ENCODE measurements around the gene RAB11FIP3. TPM values are rescaled to one million over a fixed set of nuclear protein-coding genes. Genes with fewer than 3 reads are reported as not detected.

RAB11FIP3 gene
- total RNA-seq, 4 donors from 2014 or later: 27.0 to 50.1 (median 34.8) TPM

GRCh38 chr16:430904-431303 lies 5.5 kb downstream of the RAB11FIP3 start:
- H3K27me3 ChIP-seq: no peaks in the 10 kb centered on the region
- TF ChIP-seq CTCF (IDR thresholded peaks at IDR 0.05 in 4 of 5, conservative IDR thresholded peaks at IDR 0.05 in 1 of 5) (no peak), POLR2A (IDR thresholded peaks at IDR 0.05) (no peak)
- intact Hi-C loops (cut with DNase I; ENCODE audit: low total_unique reads): no loop called here
- H3K9me3 ChIP-seq: no peaks in the 10 kb centered on the region
- peak overlapping the region in 1 of 4 donors; percentile 99 for H3K27ac ChIP-seq
- in situ Hi-C loops (cut with MboI; ENCODE audit: low sequenced_read_pairs in 4 of 4): no loop called here
- ATAC-seq (no peak), DNase-seq (no peak)
- peaks cover 38 to 39% of the 10 kb centered on the region in 2 donors for H3K4me1 ChIP-seq
- no peak overlapping the region for H3K4me3 ChIP-seq
- H3K36me3 ChIP-seq: peaks cover 0 to 6% of the 10 kb centered on the region in 2 donors

GRCh38 chr16:440627-441026 lies 15.2 kb downstream of the RAB11FIP3 start:
- Histone ChIP-seq H3K4me1 (peaks cover 28 to 34% of the 10 kb centered on the region in 2 donors), H3K27me3 (no peaks in the 10 kb centered on the region), H3K9me3 (no peaks in the 10 kb centered on the region), H3K36me3 (no peaks in the 10 kb centered on the region), H3K27ac (peak overlapping the region; percentile 34 to 69 (median 61)), H3K4me3 (no peak overlapping the region)
- DNase-seq (peak; percentile 26 to 81), ATAC-seq (peak; percentile 70 to 80)
- in situ Hi-C loops (cut with MboI; ENCODE audit: low sequenced_read_pairs in 4 of 4): no loop called here
- intact Hi-C loops (cut with DNase I; ENCODE audit: low total_unique reads): no loop called here
- TF ChIP-seq POLR2A (IDR thresholded peaks at IDR 0.05) (no peak), CTCF (IDR thresholded peaks at IDR 0.05 in 4 of 5, conservative IDR thresholded peaks at IDR 0.05 in 1 of 5) (no peak)

GRCh38 chr16:441447-441846 lies 16.0 kb downstream of the RAB11FIP3 start:
- no peak for DNase-seq
- no peak overlapping the region for H3K4me3 ChIP-seq
- in situ Hi-C loops (cut with MboI; ENCODE audit: low sequenced_read_pairs in 4 of 4): no loop called here
- ATAC-seq: no peak
- no peaks in the 10 kb centered on the region for H3K36me3 ChIP-seq
- peak overlapping the region in 3 of 4 donors; percentile 31 to 69 (median 65) for H3K27ac ChIP-seq
- no peaks in the 10 kb centered on the region for H3K9me3 ChIP-seq
- peaks cover 28 to 34% of the 10 kb centered on the region in 2 donors for H3K4me1 ChIP-seq
- no peaks in the 10 kb centered on the region for H3K27me3 ChIP-seq
- TF ChIP-seq POLR2A (IDR thresholded peaks at IDR 0.05) (no peak), CTCF (IDR thresholded peaks at IDR 0.05 in 4 of 5, conservative IDR thresholded peaks at IDR 0.05 in 1 of 5) (no peak)
- intact Hi-C loops (cut with DNase I; ENCODE audit: low total_unique reads): no loop called here

GRCh38 chr16:442976-443375 lies 17.5 kb downstream of the RAB11FIP3 start:
- Histone ChIP-seq H3K4me3 (no peak overlapping the region), H3K9me3 (no peaks in the 10 kb centered on the region), H3K36me3 (no peaks in the 10 kb centered on the region), H3K27ac (peak overlapping the region; percentile 26 to 69 (median 50)), H3K27me3 (no peaks in the 10 kb centered on the region), H3K4me1 (peaks cover 28 to 34% of the 10 kb centered on the region in 2 donors)
- intact Hi-C loops (cut with DNase I; ENCODE audit: low total_unique reads) (no loop called here), in situ Hi-C loops (cut with MboI; ENCODE audit: low sequenced_read_pairs in 4 of 4) (no loop called here)
- TF ChIP-seq CTCF (IDR thresholded peaks at IDR 0.05 in 4 of 5, conservative IDR thresholded peaks at IDR 0.05 in 1 of 5): no peak
- no peak for TF ChIP-seq POLR2A (IDR thresholded peaks at IDR 0.05)
- ATAC-seq (peak; percentile 32 to 69), DNase-seq (no peak)

- in situ Hi-C loops (cut with MboI; ENCODE audit: low sequenced_read_pairs in 4 of 4): no loop called here
- no peak for DNase-seq
Observed at GRCh38 chr16:444027-444426, 18.6 kb downstream of the RAB11FIP3 start.

More at GRCh38 chr16:444027-444426, 18.6 kb downstream of the RAB11FIP3 start:
- Histone ChIP-seq H3K4me1 (peaks cover 28 to 34% of the 10 kb centered on the region in 2 donors), H3K27me3 (no peaks in the 10 kb centered on the region), H3K27ac (peak overlapping the region in 1 of 4 donors; percentile 69), H3K36me3 (no peaks in the 10 kb centered on the region), H3K9me3 (no peaks in the 10 kb centered on the region), H3K4me3 (no peak overlapping the region)
- TF ChIP-seq CTCF (IDR thresholded peaks at IDR 0.05 in 4 of 5, conservative IDR thresholded peaks at IDR 0.05 in 1 of 5) (no peak), POLR2A (IDR thresholded peaks at IDR 0.05) (no peak)
- ATAC-seq: no peak
- intact Hi-C loops (cut with DNase I; ENCODE audit: low total_unique reads): no loop called here

Measured in gastrocnemius medialis (tissue), 4 donors.